Stimulated activated CD4-positive, alpha-beta T cell treated with anti-CD3 and anti-CD28 coated beads, Interleukin-4, amount 100 ng/mL, for 24 hours (primary cell): ENCODE data around the gene CIAPIN1.
"Not testable (repeated sequence)": the region's sequence is repeated elsewhere in the genome, so short reads cannot be mapped to it uniquely, and the experiment has no call there.

Experiments
- DNase-seq: peaks from one replicate; pipeline ENCODE4 v3.0.0-alpha.2; 2020

Gene CIAPIN1

DNA sequence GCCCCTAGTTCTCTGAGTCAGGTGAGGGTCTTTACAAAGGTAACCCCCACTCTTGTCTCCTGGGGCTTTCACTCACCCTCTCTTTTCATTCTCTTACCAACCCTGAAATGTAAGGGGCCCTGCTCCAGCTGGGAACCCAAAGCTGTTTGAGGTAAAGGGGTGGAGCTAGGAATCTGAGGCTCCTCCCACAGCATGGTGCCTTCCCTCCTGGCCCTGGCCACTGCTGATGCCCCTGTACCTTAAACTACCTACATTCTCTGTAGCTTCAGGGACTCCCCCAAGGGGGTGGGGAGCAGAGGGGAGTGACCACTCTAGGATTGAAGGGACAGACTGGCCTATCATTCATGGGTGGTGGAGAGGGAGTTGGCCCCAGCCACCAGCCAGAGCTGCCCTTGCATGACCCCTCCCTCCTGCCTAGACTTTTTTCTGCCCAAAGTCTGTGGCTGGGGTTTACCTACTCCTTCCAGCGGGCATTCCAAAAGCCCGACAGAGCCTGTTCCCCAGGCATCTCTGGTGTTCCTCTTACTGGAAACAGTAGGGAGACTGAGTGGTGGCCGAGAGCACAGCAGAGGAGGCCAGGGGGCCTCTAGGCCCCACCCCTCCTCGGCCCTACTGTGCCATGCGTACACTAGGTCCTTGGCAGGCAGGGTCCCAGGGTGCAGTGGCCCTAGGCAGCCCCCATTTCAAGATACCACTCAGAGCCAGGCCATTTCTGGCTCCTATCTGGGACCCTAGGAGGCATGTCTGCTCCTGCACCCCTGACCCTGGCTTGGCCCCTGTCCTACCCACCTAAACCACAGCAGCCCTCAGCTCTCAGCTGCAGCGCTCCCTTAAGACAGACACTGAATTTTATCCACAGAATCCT lies 29.6 kb upstream of the CIAPIN1 start:
- DNase-seq = no peak

DNA sequence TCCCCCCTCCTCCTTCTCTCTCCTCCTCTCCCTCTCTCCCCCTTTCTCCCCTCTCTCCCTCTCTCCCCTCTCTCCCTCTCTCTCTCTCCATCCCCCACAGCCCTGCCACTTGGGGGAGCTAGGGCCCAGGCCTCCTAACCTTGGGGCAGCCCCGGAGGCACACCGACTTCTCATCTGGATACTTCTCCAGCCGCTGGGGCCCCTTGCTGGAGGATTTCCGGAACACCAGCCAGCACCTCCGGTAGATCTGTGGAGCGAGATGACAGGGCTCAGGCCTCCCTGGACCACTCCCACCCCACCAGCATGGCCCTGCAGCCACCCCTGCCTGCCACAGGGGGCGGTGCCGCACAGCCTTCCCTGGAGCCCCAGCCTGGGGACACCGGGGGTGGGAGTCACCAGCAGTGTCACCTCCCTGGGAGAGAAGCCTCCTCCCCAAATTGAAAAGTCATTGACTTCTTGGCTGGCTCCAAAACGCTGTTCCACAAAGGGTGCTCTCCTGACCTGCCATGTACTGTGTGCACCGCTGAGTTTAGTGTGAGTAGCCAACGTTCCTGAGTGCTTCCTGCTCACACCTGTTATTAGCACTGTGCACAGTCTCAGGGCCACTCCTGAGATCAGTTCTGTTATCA lies 28.6 kb upstream of the CIAPIN1 start:
- peak; percentile 71 for DNase-seq

DNA sequence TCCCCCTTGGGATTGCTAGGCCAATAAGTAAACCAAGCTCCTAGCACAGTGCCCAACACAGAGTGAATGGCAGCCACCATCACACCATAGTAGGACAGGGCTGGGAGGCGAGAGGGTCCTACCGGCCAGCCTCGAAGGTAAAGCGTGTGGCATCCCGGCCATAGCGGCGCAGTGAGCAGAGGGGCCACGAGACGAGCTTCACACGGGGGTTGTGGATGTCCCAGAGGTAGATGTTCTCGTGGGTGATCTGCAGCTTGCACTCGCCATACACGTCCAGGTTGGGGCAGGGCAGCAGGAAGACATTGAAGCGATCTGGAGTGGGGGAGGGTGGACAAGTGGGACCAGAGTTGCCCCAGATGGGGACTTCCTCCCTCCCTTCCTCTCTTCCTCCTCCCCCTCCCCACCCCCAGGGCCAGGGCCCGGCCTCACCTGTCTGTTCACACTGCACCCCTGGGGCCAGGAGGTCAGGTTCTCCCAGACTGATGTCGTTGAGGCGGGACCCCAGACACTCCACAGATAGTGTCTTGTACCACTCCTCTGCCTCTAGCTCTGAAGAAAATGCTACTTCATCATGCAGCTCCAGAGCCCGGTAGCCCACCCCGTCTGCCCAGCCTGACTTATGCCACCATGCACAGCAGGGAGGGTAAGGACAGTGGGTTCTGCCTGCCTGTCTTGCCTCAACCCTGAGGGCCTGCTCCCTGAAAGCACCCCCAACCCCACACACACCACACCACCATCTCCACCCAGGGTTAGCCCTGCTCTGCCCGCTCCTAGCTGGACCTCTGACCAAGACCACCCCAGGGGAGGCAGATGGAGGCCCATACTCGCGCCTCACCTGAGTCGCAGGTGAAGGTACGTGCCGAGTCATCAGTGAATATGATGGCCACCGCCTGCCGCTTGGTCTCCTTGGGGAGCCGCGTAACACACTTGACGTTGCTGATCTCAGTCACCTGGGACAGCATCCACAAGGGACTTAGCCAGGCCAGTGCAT lies 27.8 kb upstream of the CIAPIN1 start:
- no peak for DNase-seq

DNA sequence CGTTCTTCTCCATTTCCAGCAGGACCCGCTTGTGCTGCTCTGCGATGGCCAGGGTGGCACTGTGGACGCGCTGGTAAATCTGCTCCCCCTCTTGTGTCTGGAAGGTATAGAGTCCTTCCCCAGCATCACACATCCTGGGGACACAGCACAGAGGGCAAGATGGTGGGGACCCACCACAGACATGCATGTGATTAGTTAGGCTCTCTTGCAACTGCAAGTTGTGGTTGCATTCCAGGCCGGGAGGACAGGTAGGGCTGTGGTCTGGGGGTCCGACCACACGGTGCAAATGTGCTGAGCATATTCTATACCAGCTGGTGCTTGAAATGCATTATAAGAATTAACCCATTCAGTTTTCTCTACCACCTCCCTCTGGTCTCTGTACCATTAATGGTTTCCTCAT lies 26.7 kb upstream of the CIAPIN1 start:
- DNase-seq = no peak

DNA sequence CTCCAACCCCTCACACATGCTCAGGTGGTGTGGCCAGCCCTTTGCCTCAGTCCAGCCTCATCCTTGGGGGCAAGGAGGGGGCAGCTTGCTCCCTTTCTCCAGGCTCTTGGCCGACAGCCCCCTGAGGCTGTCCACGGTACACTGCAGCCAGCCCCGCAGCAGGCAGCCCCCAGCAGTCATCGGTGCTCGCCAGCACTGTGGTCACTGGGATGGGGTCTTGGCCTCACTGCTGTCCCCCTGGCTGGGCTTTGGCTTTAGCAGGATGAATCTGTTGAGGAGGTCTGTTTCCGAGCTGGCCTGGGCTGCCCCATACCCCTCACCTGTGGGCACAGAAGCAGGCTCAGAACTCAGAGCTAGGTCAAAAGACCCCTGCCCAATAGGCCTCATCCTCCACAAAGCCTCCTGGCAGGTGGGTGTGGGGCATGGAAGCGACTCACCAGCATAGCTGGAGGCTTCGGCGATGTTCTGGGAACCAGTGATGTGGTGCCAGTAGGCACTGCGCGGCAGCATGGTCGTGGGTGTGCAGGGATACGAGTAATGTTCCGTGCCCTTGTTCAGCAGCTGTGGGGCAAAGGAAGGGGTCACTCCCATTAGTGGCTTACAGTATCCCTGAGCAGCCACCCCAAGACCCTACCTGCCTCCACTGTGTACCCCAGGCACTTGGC lies 26.1 kb upstream of the CIAPIN1 start:
- no peak for DNase-seq

DNA sequence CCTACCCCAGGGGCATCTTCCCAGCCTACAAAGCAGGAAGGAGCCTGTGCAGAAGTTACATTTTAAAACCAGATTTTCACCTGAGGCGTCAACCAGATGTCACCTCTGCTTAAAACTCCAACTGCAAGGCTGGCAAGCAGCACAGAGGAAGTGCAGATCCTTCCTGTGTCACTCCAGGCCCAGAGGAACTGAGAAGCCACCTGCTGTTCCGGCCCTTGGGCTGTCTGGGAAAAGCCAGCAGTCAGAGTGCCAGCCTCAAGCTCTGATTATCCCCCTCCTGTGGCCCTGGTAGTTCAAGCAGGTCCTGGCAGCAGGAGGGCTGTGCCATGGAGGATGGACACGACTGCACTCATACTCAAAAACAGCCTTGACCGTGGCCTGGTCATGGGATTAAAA lies 25.5 kb upstream of the CIAPIN1 start:
- no peak for DNase-seq

DNA sequence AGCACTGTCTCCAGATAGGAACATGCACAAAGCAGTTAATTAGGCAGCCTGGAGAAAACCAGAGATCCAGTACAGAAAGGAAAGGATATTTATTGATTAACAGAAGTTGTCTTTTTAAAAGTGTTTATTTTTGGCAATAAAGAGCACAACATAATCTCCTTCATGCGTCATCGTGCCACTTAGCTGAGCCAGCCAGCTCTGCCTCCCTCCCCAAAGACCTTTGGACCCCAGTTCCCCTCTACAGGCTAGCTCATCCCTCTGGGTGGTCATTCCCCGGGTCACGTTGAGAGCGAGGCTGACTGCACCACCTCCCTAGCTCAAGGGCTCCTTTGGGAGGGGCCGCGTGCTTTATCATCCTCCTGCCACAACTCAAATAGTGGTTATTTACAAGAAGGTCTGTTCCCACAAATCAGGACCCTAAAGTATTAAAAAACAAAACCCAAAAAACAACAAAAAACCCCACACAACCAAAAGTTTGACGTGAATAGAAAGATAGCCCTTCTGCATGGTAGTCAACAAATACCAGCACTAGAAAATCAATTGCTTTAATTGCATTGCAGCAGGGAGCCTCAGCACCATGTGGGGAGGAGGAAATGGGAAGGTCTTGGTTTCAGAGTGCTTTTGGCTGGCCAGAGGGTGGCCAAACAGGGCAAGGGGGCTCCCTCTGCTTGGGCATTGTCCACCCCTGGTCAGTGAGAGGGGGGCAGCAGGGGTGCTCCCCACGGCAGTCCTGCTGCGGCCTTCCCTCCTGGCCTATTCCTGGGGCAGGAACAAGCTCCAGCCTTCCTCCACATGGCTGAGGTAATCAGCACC lies 24.9 kb upstream of the CIAPIN1 start:
- no peak for DNase-seq

DNA sequence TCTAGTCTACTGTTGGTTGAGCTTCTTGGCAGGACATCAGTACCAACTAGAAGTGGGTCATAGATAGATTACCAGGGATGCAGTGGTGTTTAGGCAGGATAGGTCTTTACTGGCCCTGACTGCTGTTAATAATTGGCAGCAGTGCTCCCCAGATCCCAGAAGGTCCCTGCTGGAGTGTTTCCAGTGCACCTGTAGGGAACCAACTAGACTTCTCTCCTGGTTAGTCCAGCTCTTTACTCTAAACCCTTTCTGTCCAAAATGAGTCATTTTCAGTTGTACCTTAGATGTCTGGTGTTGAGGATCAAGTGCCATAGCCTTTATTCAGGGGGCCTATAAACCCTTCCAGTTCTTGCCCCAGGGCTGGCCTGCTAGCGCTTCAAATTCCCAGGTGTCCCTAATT lies 24.0 kb upstream of the CIAPIN1 start:
- no peak for DNase-seq

DNA sequence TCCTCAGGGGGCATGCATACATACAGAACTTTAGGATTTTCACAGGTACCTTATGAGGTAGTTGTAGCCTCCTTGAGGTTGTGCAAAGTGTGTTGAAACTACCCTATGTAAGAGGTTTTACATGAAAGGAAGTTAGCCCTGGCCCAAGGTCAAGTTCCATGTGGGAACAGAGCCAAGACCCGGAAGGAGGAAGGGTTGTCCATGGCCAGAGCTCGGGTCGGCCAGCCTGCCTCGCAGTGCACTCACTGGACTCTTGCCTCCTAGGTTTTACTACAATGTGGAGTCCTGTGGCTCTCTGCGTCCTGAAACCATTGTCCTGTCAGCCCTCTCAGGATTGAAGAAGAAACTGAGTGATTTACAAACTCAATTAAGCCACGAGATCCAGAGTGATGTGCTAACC lies 23.5 kb upstream of the CIAPIN1 start:
- no peak for DNase-seq

DNA sequence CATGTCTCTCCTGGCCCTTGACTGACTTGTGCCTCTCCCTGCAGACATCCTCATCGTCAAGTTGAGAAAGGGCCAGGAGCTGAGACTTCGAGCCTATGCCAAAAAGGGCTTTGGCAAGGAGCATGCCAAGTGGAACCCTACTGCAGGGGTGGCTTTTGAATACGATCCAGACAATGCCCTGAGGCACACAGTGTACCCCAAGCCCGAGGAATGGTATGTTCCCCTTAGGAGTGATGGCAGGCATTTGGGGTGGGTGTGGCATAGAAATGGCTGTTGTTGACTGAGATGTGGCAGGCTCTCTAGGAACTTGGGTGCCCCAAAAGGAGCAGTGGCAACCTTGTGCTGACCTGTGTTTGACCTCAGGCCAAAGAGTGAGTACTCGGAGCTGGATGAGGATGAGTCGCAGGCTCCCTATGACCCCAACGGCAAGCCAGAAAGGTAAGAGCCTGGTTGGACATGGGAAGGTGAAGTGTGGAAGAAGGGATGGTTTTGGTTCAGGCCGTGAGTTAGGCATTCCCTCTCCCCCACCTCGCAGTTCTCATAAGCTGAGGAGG lies 22.8 kb upstream of the CIAPIN1 start:
- no peak for DNase-seq

DNA sequence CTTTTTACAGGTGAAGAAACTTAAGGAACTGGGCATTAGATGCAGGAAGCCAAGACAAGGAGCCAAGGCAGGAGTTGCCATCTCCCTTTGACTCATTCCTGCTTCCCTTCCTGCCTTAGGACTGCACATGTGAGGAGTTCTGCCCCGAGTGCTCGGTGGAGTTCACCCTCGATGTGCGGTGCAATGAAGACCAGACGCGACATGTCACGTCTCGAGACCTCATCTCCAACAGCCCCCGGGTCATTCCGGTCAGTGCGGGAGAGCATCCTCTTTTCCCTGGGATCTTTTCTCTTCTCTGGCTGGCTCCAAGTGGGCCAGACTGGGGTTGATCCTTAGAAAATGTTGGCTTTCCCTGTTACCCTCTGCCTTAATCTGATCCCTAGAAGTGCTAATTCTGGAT lies 21.9 kb upstream of the CIAPIN1 start:
- DNase-seq = no peak

DNA sequence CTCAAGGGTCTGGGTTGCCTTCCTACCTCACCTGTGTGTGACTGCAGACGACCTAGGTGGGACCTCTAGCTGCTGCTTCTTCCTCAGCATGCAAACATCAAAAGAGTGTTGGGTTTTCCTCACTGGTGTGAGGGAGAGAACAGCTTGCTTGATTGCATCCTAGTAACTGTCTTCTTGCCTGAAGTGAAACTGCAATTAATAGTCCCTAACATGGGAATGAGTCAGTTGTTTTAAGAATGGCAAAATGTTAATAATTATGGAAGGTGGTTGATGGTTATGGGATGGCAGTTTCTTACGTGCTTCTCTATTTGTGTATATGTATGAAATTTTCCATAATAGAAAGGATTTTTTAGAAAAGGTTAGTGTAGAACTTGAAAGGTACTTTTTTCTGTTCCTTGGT lies 21.2 kb upstream of the CIAPIN1 start:
- DNase-seq = no peak

DNA sequence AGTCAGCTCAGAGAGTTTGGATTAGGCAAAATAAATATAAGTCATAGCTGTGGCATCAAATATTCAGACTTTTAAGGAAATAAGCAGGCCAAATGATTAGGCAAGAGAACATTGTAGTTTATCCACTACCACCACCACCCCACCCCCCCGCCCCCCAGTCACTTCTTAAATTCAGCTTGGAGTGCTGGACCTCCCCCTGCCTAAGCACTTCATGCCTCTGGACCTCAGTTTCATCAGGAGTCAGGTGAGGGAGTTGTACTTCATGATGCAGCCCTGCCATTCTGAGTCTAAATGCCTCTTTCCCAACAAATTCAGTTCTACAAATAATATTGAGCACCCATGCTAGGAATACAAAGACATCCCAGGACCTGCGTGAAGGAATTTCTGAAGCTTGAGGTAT lies 17.3 kb upstream of the CIAPIN1 start:
- no peak for DNase-seq

DNA sequence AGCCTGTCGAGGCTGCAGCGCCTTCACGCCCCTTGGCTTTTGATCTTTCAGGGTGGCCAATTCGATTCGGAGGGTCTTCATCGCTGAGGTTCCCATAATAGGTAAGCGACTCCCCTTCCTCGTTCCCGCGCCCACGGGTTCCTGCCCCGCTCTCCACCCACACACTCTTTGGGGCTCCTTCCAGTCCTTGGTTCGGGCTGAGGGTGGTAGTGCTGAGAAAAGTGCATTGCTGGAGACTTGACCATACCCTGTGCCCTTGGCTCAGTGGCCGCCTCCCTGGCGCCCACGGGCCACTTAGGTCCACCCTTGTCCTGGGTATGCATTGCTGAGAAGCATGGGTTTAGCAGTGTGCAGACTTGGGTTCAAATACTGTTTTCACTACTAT lies 15.8 kb upstream of the CIAPIN1 start:
- DNase-seq = no peak

DNA sequence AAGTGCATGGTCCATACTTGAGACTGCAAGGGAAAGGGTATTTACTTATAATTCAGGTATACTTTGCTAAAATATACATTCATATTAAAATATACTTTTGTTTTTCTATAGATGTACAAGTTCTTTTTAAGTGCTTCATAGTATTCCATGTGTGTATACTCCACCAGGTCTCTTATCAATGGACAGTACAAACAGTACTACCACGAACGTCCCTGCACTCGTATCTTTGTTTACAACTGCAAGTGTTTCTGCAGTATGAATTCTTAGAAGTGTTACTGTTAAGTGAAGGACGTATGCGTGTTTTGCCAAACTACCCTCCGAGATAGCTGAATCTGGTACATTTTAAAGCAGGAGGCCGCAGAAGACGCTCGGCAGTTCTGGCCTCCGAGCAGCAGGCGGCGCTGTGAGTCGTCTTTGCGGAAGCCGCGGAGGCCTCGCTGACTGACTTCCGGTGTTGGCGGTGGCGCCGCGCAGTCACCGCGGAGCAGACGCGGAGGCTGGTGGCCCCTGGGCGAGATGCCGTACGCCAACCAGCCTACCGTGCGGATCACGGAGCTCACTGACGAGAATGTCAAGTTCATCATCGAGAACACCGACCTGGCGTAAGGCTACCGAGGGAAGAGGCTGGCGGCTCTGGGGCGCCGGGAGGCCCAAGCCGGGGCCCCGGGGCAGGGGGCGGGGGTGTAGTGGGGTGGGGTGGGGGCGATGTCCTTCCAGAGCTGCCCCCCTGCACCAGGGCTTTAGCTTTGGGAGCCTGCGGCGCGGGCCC lies 15.2 kb upstream of the CIAPIN1 start, which contains the start of gene POLR2C:
Gene POLR2C, plus strand, starts transcription at position 471 of the 769 bp plus-strand sequence. Its CDS starts 46 bp downstream, at position 517.
- peak; percentile 93 for DNase-seq

DNA sequence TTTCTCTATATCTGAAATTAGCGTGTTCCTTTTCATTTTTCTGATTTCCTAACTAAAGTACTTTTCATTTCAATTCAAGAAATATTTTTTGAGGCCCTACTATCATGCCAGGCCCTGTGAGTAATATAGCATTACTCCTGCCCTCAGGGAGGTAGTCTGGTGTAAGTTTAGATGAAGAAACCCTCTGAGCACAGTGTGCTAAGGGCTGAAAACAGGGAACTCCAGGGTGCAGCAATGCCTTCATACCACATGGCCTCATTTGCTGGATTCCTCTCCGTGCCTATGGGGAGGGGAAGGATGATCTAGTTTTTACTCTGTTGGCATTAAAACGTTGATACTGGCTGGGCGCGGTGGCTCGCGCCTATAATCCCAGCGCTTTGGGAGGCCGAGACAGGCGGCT lies 4.8 kb upstream of the CIAPIN1 start:
- no peak for DNase-seq

DNA sequence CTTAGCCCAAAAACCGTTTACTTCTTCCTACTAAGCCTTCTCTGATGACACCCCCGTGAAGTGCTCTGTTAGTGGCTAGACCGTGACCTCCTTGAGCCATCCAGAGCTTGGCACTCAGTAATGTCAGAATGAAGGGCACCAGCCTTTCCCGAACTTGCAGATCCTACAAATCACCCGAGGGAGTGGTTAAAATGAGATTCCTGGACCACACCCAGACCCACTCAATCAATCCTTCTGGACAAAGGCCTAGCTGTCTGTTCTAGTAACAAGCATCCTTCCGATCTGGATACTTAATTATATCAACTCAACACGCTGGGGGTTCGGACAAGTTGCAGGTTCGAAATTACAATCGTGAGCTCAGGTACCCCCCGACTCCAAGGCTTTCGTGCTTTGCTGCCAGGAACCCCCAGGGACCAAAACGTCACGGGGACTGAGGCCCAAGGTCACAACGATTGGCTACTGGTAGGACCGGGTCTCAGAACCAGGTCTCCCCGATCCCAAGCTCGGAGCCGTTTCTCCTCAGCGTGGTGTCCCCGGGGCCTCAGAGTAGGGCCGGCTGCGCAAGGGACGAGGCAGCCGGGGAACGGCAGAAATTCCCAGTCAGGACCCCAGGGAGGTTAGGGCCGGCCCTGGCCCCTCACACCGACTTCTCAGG lies 527 bp downstream of the CIAPIN1 start:
- peak; percentile 29 for DNase-seq

DNA sequence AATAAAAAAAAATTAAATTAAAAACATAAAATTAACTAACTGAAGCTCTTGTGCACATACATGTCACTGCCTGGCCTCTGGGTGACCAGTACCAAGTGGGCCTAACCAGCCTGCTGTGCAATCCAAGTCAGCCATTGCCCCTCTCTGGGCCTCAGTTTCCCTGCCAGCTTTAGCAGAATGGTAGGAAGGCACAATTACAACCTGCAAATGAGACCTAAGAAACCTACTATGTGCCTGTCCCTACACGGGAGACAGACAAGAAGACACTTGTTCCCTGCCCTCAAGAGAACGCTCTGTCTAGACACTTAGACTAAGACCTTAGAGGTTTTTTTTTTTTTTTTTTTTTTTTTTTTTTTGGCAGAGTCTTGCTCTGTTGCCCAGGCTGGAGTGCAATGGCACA lies 1.7 kb downstream of the CIAPIN1 start:
- DNase-seq = no peak

DNA sequence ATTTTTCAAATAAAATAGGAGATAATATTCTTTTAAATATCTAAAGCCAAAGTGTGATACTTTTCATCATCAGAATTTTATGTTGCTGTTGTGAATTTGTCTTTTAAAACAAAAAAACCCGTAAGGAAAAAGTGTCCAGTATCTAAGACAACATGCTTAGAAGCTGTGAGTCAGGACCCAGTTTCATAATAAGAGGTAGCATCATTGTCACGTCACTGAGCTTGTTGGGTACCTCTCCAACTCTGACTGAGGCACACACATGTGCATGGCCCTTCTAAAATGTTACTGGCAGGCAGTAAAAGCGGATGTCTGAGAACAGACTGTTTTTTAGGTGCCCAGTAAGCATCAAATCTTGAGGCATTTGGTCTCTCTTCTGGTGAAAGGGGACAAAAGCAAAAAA lies 2.5 kb downstream of the CIAPIN1 start:
- DNase-seq = no peak

DNA sequence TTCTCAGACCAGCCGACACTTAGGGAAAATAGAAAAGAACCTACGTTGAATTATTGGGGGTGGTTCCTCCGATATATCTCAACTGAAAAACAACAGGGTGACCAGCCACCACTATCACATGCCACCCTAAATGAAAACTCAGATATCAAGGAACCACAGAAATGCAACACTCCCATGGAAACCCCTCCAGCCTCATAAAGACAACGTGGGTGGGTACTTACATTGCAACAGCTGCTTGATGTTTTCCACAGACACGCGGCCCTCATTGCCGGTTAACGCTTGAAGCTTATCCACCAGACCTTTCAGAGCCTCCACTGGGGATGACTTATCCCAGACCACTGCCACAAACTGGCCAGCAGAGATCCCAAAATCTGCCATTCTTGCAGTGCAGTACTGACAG lies 6.6 kb downstream of the CIAPIN1 start:
- not testable (repeated sequence) for DNase-seq
